Smooth muscle cell (in vitro differentiated cells): ENCODE measurements around the gene ISOC2. TPM values are rescaled to one million over a fixed set of nuclear protein-coding genes. Genes with fewer than 3 reads are reported as not detected.

Source experiments
- DNase-seq: peaks from one replicate; lab custom pipeline; 2025; ENCODE audit not compliant: unreplicated experiment; lab: John Stamatoyannopoulos, UW
- H2AFZ ChIP-seq: fragments of 200-600 bp; sonication (generic); 2 replicates; pipeline ENCODE4 v1.6.0; 2016; ENCODE audit warnings: antibody characterized with exemption, low read depth, mild to moderate bottlenecking
- H3F3A ChIP-seq: fragments of 200-600 bp; sonication (generic); 2 replicates; pipeline ENCODE4 v1.6.0; 2017; ENCODE audit warnings: antibody characterized with exemption, low read depth
- H3K27ac ChIP-seq: fragments of 200-600 bp; sonication (generic); 2 replicates; pipeline ENCODE4 v1.5.1; 2016; ENCODE audit warnings: low read depth, mild to moderate bottlenecking
- H3K27me3 ChIP-seq: fragments of 200-600 bp; sonication (generic); 2 replicates; pipeline ENCODE4 v1.6.1; 2016; ENCODE audit warnings: low read depth, mild to moderate bottlenecking
- H3K36me3 ChIP-seq: fragments of 200-600 bp; sonication (generic); 2 replicates; pipeline ENCODE4 v1.5.1; 2016; ENCODE audit warnings: low read depth
- H3K4me1 ChIP-seq: fragments of 200-600 bp; sonication (generic); 2 replicates; pipeline ENCODE4 v1.5.1; 2016; ENCODE audit warnings: low read depth
- H3K4me2 ChIP-seq: fragments of 200-600 bp; sonication (generic); 2 replicates; pipeline ENCODE4 v1.6.0; 2016; ENCODE audit warnings: mild to moderate bottlenecking
- H3K4me3 ChIP-seq: fragments of 200-600 bp; sonication (generic); 2 replicates; pipeline ENCODE4 v1.5.1; 2016; ENCODE audit warnings: mild to moderate bottlenecking
- H3K79me2 ChIP-seq: fragments of 200-600 bp; sonication (generic); 2 replicates; pipeline ENCODE4 v1.6.0; 2016; ENCODE audit warnings: low read depth, mild to moderate bottlenecking
- H3K9ac ChIP-seq: fragments of 200-600 bp; sonication (generic); 2 replicates; pipeline ENCODE4 v1.6.0; 2016; ENCODE audit warnings: low read depth
- H3K9me3 ChIP-seq: fragments of 200-600 bp; sonication (generic); replicated peaks from 2 replicates; pipeline ENCODE4 v1.5.1; 2016; ENCODE audit warnings: low read depth
- H4K20me1 ChIP-seq: fragments of 200-600 bp; sonication (generic); 2 replicates; pipeline ENCODE4 v1.6.0; 2016; ENCODE audit warnings: low read depth
- CTCF ChIP-seq: fragments of 200-600 bp; sonication (generic); IDR thresholded peaks from 2 replicates; pipeline ENCODE4 v1.5.1; 2017; ENCODE audit warnings: borderline replicate concordance, mild to moderate bottlenecking, antibody characterized with exemption; ENCODE audit not compliant: insufficient read depth, poor library complexity, severe bottlenecking
- WGBS: methylation state at CpG from one replicate; pipeline ENCODE4 v1.1.7; 2016; ENCODE audit warnings: low lambda C conversion rate; 5-methylcytosine and 5-hydroxymethylcytosine counted together
- polyA plus RNA-seq: library from polyadenylated mRNA; unstranded; fragments of >200 nt; fragmentation: Nextera tagmentation; extraction: Ambion mirVana; gene quantifications from 2 replicates; pipeline ENCODE4 v1.2.1, GENCODE V29; 2016
- total RNA-seq: library from RNA; depleted of rRNA; stranded (reverse); fragments of >200 nt; gene quantifications from 2 replicates; pipeline ENCODE4 v1.2.3, GENCODE V29; 2014

Gene ISOC2
- total and polyA plus RNA-seq, 2 experiments from 2014 or later = 56.5 to 61.4 TPM

DNA sequence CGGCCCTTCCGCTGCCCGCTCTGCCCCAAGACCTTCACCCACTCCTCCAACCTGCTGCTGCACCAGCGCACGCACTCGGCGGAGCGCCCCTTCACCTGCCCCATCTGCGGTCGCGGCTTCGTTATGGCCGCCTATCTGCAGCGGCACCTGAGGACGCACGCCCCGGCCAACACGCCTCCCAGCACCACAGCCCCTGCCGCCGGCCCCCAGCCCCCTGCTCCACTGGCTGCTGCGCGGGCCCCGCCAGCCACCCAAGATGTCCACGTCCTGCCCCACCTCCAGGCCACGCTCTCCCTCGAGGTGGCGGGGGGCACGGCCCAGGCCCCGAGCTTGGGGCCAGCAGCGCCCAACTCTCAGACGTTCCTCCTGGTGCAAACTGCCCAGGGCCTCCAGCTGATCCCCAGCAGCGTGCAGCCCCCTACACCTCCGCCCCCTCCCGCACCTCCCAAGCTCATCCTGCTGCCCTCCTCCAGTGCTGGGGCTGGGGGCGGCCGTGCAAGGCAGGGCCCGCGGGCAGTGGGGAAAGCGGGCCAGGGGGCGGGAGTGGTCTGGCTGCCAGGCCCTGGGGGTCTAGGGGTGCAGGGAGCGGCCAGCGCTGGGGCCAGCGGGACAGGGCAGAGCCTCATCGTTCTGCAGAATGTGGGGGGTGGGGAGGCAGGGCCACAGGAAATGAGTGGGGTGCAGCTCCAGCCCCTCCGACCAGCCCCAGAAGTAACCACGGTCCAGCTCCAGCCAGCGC, 21.7 kb upstream of the ISOC2 start:
- no peaks in the 10 kb centered on the region for H3K9me3 ChIP-seq
- H3K4me3 ChIP-seq = no peak overlapping the region
- no peak for DNase-seq
- TF ChIP-seq CTCF = no peak
- no peak overlapping the region for H3K4me2 ChIP-seq
- no peaks in the 10 kb centered on the region for H4K20me1 ChIP-seq
- no peak overlapping the region for H3K27ac ChIP-seq
- H3K27me3 ChIP-seq = no peaks in the 10 kb centered on the region
- 96% methylated on average over 18 of the region's 47 CpGs for WGBS
- H3F3A ChIP-seq = peaks cover 12% of the 10 kb centered on the region
- peaks cover 28% of the 10 kb centered on the region for H3K4me1 ChIP-seq
- H3K79me2 ChIP-seq = peaks cover 17% of the 10 kb centered on the region
- no peaks in the 10 kb centered on the region for H3K36me3 ChIP-seq
- no peak overlapping the region for H2AFZ ChIP-seq
- H3K9ac ChIP-seq = no peak overlapping the region

- DNase-seq = no peak
- Histone ChIP-seq H3F3A (peaks cover 12% of the 10 kb centered on the region), H3K27me3 (no peaks in the 10 kb centered on the region), H4K20me1 (no peaks in the 10 kb centered on the region), H3K79me2 (peaks cover 25% of the 10 kb centered on the region), H3K36me3 (no peaks in the 10 kb centered on the region), H3K4me2 (no peak overlapping the region), H3K9ac (no peak overlapping the region), H3K27ac (no peak overlapping the region), H3K4me1 (peaks cover 28% of the 10 kb centered on the region), H2AFZ (no peak overlapping the region), H3K4me3 (no peak overlapping the region), H3K9me3 (no peaks in the 10 kb centered on the region)
- TF ChIP-seq CTCF = no peak
- 85% methylated on average over 70 of the region's 83 CpGs for WGBS
Observed at GRCh38 chr19:55482156-55482961, 20.9 kb upstream of the ISOC2 start.

- Histone ChIP-seq H3K9ac (no peak overlapping the region), H3K4me3 (no peak overlapping the region), H3K36me3 (no peaks in the 10 kb centered on the region), H3F3A (peaks cover 12% of the 10 kb centered on the region), H3K27me3 (no peaks in the 10 kb centered on the region), H3K27ac (no peak overlapping the region), H3K9me3 (no peaks in the 10 kb centered on the region), H3K4me2 (no peak overlapping the region), H3K79me2 (peaks cover 26% of the 10 kb centered on the region), H3K4me1 (peaks cover 23% of the 10 kb centered on the region), H2AFZ (no peak overlapping the region), H4K20me1 (no peaks in the 10 kb centered on the region)
- WGBS = 62% methylated on average over 24 of the region's 40 CpGs
- TF ChIP-seq CTCF = no peak
- DNase-seq = no peak
Observed at GRCh38 chr19:55481794-55482155, 20.3 kb upstream of the ISOC2 start.
